GDM1 (cell line): ENCODE data around the gene MBOAT2.
"Not testable (repeated sequence)": the region's sequence is repeated elsewhere in the genome, so short reads cannot be mapped to it uniquely, and the experiment has no call there.

ENCODE experiments used
- DNase-seq: peaks from one replicate; lab custom pipeline; 2025; lab: John Stamatoyannopoulos, UW

Gene MBOAT2

GRCh38 chr2:8953525-8953924, 50.0 kb downstream of the MBOAT2 start:
- DNase-seq, result no peak

- no peak for DNase-seq
Observed at GRCh38 chr2:8939486-8940114, 63.9 kb downstream of the MBOAT2 start.

- DNase-seq, result no peak
Observed at GRCh38 chr2:8938384-8938783, 65.1 kb downstream of the MBOAT2 start.

- DNase-seq, result no peak
Observed at GRCh38 chr2:8935982-8936381, 67.5 kb downstream of the MBOAT2 start.

- no peak for DNase-seq
Observed at GRCh38 chr2:8934338-8934737, 69.1 kb downstream of the MBOAT2 start.

GRCh38 chr2:8932702-8933101, 70.8 kb downstream of the MBOAT2 start:
- no peak for DNase-seq

- not testable (repeated sequence) for DNase-seq
Observed at GRCh38 chr2:8930185-8930584, 73.3 kb downstream of the MBOAT2 start.

GRCh38 chr2:8929128-8929527, 74.4 kb downstream of the MBOAT2 start:
- no peak for DNase-seq

GRCh38 chr2:8927510-8928455, 75.7 kb downstream of the MBOAT2 start:
- DNase-seq, result no peak

GRCh38 chr2:8926356-8926755, 77.1 kb downstream of the MBOAT2 start:
- DNase-seq, result no peak

GRCh38 chr2:8925411-8925810, 78.1 kb downstream of the MBOAT2 start:
- DNase-seq, result no peak

- DNase-seq, result no peak
Observed at GRCh38 chr2:8923183-8923582, 80.3 kb downstream of the MBOAT2 start.

GRCh38 chr2:8922431-8922830, 81.1 kb downstream of the MBOAT2 start:
- DNase-seq, result no peak

- no peak for DNase-seq
Observed at GRCh38 chr2:8918412-8918811, 85.1 kb downstream of the MBOAT2 start.

- DNase-seq, result no peak
Observed at GRCh38 chr2:8915941-8916340, 87.5 kb downstream of the MBOAT2 start.

- not testable (repeated sequence) for DNase-seq
Observed at GRCh38 chr2:8913767-8914166, 89.7 kb downstream of the MBOAT2 start.

GRCh38 chr2:8907764-8908288, 95.7 kb downstream of the MBOAT2 start:
- no peak for DNase-seq

GRCh38 chr2:8903924-8904323, 99.6 kb downstream of the MBOAT2 start:
- not testable (repeated sequence) for DNase-seq

GRCh38 chr2:8902757-8903156, 100.7 kb downstream of the MBOAT2 start:
- DNase-seq, result not testable (repeated sequence)

- DNase-seq, result not testable (repeated sequence)
Observed at GRCh38 chr2:8897206-8897605, 106.3 kb downstream of the MBOAT2 start.

GRCh38 chr2:8896671-8897070, 106.8 kb downstream of the MBOAT2 start:
- DNase-seq, result not testable (repeated sequence)

- DNase-seq, result not testable (repeated sequence)
Observed at GRCh38 chr2:8895087-8895912, 108.2 kb downstream of the MBOAT2 start.
